ENCODE data around the gene LLGL2. TPM values are rescaled to one million over a fixed set of nuclear protein-coding genes. Genes with fewer than 3 reads are reported as not detected.

The LLGL2 gene
- total RNA-seq, 4 donors from 2014 or later: 221 to 563 (median 300) TPM

GRCh38 chr17:75549246-75550138, 24.0 kb downstream of the LLGL2 start:
- Histone ChIP-seq H3K9me3 (no peaks in the 10 kb centered on the region), H3K27me3 (no peaks in the 10 kb centered on the region), H3K27ac (peak overlapping the region in 3 of 4 donors; percentile 82 to 97 (median 92)), H3K36me3 (peaks cover 0 to 28% (median 0%) of the 10 kb centered on the region in 3 donors), H3K4me1 (peaks cover 0 to 7% (median 0%) of the 10 kb centered on the region in 4 donors), H3K4me3 (peak overlapping the region in 1 of 4 donors; percentile 24)
- TF ChIP-seq CTCF (IDR thresholded peaks at IDR 0.05) (peak in 1 of 6 experiments; percentile 17), POLR2A (IDR thresholded peaks at IDR 0.05) (peak; percentile 69 to 82)
- peak in 2 of 3 donors; percentile 83 to 89 for DNase-seq

GRCh38 chr17:75550139-75550465, 24.6 kb downstream of the LLGL2 start:
- H3K4me1 ChIP-seq: peaks cover 0 to 7% (median 0%) of the 10 kb centered on the region in 4 donors

GRCh38 chr17:75551266-75551665, 25.8 kb downstream of the LLGL2 start:
- no peaks in the 10 kb centered on the region for H3K9me3 ChIP-seq
- no peaks in the 10 kb centered on the region for H3K27me3 ChIP-seq
- peaks cover 0 to 25% (median 0%) of the 10 kb centered on the region in 3 donors for H3K36me3 ChIP-seq
- TF ChIP-seq CTCF (IDR thresholded peaks at IDR 0.05) (no peak), POLR2A (IDR thresholded peaks at IDR 0.05) (no peak)
- peaks cover 0 to 12% (median 0%) of the 10 kb centered on the region in 4 donors for H3K4me1 ChIP-seq
- H3K4me3 ChIP-seq: no peak overlapping the region
- peak overlapping the region in 2 of 4 donors; percentile 92 to 97 for H3K27ac ChIP-seq
- DNase-seq: no peak

More at GRCh38 chr17:75550139-75550465, 24.6 kb downstream of the LLGL2 start:
- Histone ChIP-seq H3K27me3 (no peaks in the 10 kb centered on the region), H3K4me3 (no peak overlapping the region), H3K9me3 (no peaks in the 10 kb centered on the region), H3K27ac (peak overlapping the region in 3 of 4 donors; percentile 82 to 97 (median 92)), H3K36me3 (peaks cover 0 to 25% (median 0%) of the 10 kb centered on the region in 3 donors)
- no peak for TF ChIP-seq POLR2A (IDR thresholded peaks at IDR 0.05)
- no peak for TF ChIP-seq CTCF (IDR thresholded peaks at IDR 0.05)
- no peak for DNase-seq

GRCh38 chr17:75552425-75553294, 27.2 kb downstream of the LLGL2 start:
- H3K36me3 ChIP-seq: peaks cover 0 to 19% (median 0%) of the 10 kb centered on the region in 3 donors
- no peaks in the 10 kb centered on the region for H3K27me3 ChIP-seq
- H3K9me3 ChIP-seq: no peaks in the 10 kb centered on the region
- no peak for TF ChIP-seq CTCF (IDR thresholded peaks at IDR 0.05)
- no peak for TF ChIP-seq POLR2A (IDR thresholded peaks at IDR 0.05)
- H3K4me3 ChIP-seq: no peak overlapping the region
- no peak overlapping the region for H3K27ac ChIP-seq
- peaks cover 0 to 23% (median 2%) of the 10 kb centered on the region in 4 donors for H3K4me1 ChIP-seq
- no peak for DNase-seq

- TF ChIP-seq POLR2A (IDR thresholded peaks at IDR 0.05) (no peak), CTCF (IDR thresholded peaks at IDR 0.05) (no peak)
- Histone ChIP-seq H3K27ac (no peak overlapping the region), H3K9me3 (no peaks in the 10 kb centered on the region), H3K4me3 (no peak overlapping the region), H3K4me1 (peaks cover 0 to 28% (median 2%) of the 10 kb centered on the region in 4 donors), H3K36me3 (peaks cover 0 to 25% (median 0%) of the 10 kb centered on the region in 3 donors), H3K27me3 (no peaks in the 10 kb centered on the region)
- no peak for DNase-seq
These were observed 28.0 kb downstream of the LLGL2 start for GRCh38 chr17:75553295-75554110.
